ENCODE measurements around the gene CHST8.

Gene CHST8

DNA sequence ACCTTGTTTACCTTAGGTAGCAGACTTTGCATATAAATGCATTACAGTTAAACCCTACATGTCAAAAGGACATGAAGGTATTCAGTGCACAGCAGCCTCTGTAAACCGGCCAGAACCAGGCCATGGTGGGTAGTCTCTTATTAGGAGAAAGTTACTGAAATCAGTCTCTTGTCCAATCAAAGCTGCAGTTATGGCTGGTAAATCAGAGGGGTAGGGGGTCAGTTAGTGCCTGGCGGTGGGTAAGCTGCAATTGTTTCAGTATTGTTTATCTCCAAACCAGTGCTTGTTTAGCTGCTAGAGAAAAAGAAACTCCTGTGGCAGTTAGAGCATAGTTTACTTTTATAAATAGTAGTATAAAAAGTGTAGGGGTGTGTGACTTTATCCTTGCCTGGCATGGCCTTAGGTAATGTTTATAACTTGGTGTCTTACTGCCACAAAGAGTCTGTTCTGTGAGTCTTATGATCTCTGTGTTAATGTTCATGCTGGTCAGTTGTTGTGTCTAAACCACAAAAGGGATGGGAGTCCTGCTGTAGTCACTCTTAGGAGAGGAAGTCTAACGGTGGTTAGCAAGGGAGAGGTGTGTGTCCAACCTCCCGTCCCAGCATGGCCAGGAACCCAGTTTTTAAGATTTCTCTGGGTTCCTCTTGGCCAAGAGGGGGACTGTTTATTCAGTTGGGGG is 28.0 kb downstream of the CHST8 start:
- H3K4me3 ChIP-seq (ENCODE audit: low read depth, low read length), result no peak overlapping the region
- H3K36me3 ChIP-seq (replicated peaks), result no peaks in the 10 kb centered on the region
- in situ Hi-C loops (cut with HindIII; ENCODE audit: low pct_ligation_motif_present, low sequenced_read_pairs), result no loop called here
- TF ChIP-seq, protein P1, sequence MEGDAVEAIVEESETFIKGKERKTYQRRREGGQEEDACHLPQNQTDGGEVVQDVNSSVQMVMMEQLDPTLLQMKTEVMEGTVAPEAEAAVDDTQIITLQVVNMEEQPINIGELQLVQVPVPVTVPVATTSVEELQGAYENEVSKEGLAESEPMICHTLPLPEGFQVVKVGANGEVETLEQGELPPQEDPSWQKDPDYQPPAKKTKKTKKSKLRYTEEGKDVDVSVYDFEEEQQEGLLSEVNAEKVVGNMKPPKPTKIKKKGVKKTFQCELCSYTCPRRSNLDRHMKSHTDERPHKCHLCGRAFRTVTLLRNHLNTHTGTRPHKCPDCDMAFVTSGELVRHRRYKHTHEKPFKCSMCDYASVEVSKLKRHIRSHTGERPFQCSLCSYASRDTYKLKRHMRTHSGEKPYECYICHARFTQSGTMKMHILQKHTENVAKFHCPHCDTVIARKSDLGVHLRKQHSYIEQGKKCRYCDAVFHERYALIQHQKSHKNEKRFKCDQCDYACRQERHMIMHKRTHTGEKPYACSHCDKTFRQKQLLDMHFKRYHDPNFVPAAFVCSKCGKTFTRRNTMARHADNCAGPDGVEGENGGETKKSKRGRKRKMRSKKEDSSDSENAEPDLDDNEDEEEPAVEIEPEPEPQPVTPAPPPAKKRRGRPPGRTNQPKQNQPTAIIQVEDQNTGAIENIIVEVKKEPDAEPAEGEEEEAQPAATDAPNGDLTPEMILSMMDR (IDR thresholded peaks at IDR 0.05; ENCODE audit: low read depth, low read length, missing control alignments), result no peak
- no peaks in the 10 kb centered on the region for H3K27me3 ChIP-seq (replicated peaks)
- H3K27ac ChIP-seq, result no peak overlapping the region
- no peak for DNase-seq

GRCh38 chr19:33653684-33654083 is 31.9 kb downstream of the CHST8 start:
- no peaks in the 10 kb centered on the region for H3K36me3 ChIP-seq (replicated peaks)
- H3K27me3 ChIP-seq (replicated peaks), result no peaks in the 10 kb centered on the region
- TF ChIP-seq, protein P1 (IDR thresholded peaks at IDR 0.05; ENCODE audit: low read depth, low read length, missing control alignments), result no peak
- H3K27ac ChIP-seq, result no peak overlapping the region
- H3K4me3 ChIP-seq (ENCODE audit: low read depth, low read length), result no peak overlapping the region
- DNase-seq, result no peak
- in situ Hi-C loops (cut with HindIII; ENCODE audit: low pct_ligation_motif_present, low sequenced_read_pairs), result no loop called here

- Histone ChIP-seq H3K27ac (no peak overlapping the region), H3K36me3 (replicated peaks) (no peaks in the 10 kb centered on the region), H3K27me3 (replicated peaks) (no peaks in the 10 kb centered on the region), H3K4me3 (ENCODE audit: low read depth, low read length) (no peak overlapping the region)
- in situ Hi-C loops (cut with HindIII; ENCODE audit: low pct_ligation_motif_present, low sequenced_read_pairs), result no loop called here
- no peak for DNase-seq
- TF ChIP-seq, protein P1 (IDR thresholded peaks at IDR 0.05; ENCODE audit: low read depth, low read length, missing control alignments), result no peak
Observed at GRCh38 chr19:33654840-33655508, 33.2 kb downstream of the CHST8 start.

DNA sequence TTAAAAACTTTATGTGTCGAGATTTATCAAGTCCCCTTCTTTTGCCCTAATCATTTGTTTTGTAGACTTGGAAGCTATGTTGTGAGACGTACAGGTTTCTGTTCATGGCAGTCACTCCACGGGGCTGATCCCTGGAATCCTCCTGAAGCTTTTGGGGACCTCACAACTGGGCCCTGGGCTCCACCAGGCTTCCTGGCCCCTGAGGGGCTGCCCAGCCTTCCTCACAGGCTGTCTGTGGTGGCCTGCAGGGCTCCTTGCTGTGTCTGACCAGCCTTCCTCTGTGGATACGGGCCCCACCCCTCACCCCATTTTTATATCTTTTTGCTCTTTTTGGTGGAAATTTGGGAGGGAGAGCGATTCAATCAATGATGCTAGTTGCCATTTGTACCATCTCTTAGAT is 38.1 kb downstream of the CHST8 start:
- TF ChIP-seq, protein P1 (IDR thresholded peaks at IDR 0.05; ENCODE audit: low read depth, low read length, missing control alignments), result no peak
- Histone ChIP-seq H3K27ac (no peak overlapping the region), H3K36me3 (replicated peaks) (no peaks in the 10 kb centered on the region), H3K27me3 (replicated peaks) (no peaks in the 10 kb centered on the region), H3K4me3 (ENCODE audit: low read depth, low read length) (no peak overlapping the region)
- in situ Hi-C loops (cut with HindIII; ENCODE audit: low pct_ligation_motif_present, low sequenced_read_pairs), result no loop called here
- DNase-seq, result no peak

DNA sequence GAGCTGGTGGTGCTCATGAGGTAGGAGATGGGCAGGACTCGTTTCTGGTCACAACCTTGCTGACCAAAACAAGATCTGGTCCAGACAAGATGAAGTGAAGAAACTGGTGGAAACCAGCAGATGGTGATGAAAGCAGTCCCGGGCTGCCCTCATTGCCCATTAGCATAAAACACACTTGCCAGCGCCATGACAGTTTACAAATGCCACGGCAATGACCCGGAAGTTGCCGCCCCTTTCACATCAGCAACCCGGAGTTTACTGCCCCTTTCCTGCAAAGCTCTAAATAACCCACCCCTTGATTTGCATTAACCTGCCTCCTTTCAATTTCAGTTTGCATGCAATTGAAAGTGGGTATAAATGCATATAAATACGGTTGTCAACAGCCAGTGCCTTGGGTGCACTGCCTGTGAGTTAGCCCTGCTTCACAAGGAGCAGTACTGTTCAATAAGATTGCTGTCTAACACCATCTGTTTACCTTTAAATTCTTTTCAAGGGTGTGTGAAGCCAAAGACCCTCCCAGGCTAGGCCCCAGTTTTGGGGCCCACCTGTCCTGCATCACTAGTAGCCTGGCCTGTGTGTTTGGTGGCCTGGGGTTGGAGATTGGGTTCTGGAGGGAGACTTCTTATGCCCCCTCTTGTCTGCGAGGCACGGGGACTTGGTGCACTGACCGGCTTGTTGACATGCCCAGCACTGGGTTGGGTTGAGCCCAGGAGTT is 38.8 kb downstream of the CHST8 start:
- no peak for DNase-seq
- TF ChIP-seq, protein P1 (IDR thresholded peaks at IDR 0.05; ENCODE audit: low read depth, low read length, missing control alignments), result no peak
- Histone ChIP-seq H3K36me3 (replicated peaks) (no peaks in the 10 kb centered on the region), H3K4me3 (ENCODE audit: low read depth, low read length) (no peak overlapping the region), H3K27me3 (replicated peaks) (no peaks in the 10 kb centered on the region), H3K27ac (no peak overlapping the region)
- in situ Hi-C loops (cut with HindIII; ENCODE audit: low pct_ligation_motif_present, low sequenced_read_pairs), result no loop called here
